Measurements from ENCODE around the gene PGAM5.
"Not testable (repeated sequence)": the region's sequence is repeated elsewhere in the genome, so short reads cannot be mapped to it uniquely, and the experiment has no call there.

The PGAM5 gene

GRCh38 chr12:132689227-132689626 lies 21.4 kb upstream of the PGAM5 start:
- DNase-seq: no peak

GRCh38 chr12:132690112-132690511 lies 20.5 kb upstream of the PGAM5 start:
- no peak for DNase-seq

- not testable (repeated sequence) for DNase-seq
Observed at GRCh38 chr12:132692030-132692429, 18.6 kb upstream of the PGAM5 start.

GRCh38 chr12:132694888-132695287 lies 15.8 kb upstream of the PGAM5 start:
- not testable (repeated sequence) for DNase-seq

- no peak for DNase-seq
Observed at GRCh38 chr12:132695431-132695830, 15.2 kb upstream of the PGAM5 start.

- DNase-seq: no peak
Observed at GRCh38 chr12:132698341-132698740, 12.3 kb upstream of the PGAM5 start.

- no peak for DNase-seq
Observed at GRCh38 chr12:132700212-132700822, 10.3 kb upstream of the PGAM5 start.

GRCh38 chr12:132702640-132703039 lies 8.0 kb upstream of the PGAM5 start:
- no peak for DNase-seq

- DNase-seq: no peak
Observed at GRCh38 chr12:132703641-132704040, 7.0 kb upstream of the PGAM5 start.

- no peak for DNase-seq
Observed at GRCh38 chr12:132707241-132707640, 3.4 kb upstream of the PGAM5 start.

GRCh38 chr12:132708150-132708549 lies 2.5 kb upstream of the PGAM5 start:
- DNase-seq: no peak

GRCh38 chr12:132710043-132710404 lies 618 bp upstream of the PGAM5 start:
- DNase-seq: peak; percentile 63

GRCh38 chr12:132711080-132711843 lies 620 bp downstream of the PGAM5 start:
- DNase-seq: no peak

- DNase-seq: no peak
Observed at GRCh38 chr12:132713123-132713522, 2.5 kb downstream of the PGAM5 start.

GRCh38 chr12:132715874-132716273 lies 5.2 kb downstream of the PGAM5 start:
- DNase-seq: no peak

GRCh38 chr12:132716356-132716755 lies 5.7 kb downstream of the PGAM5 start:
- DNase-seq: no peak

GRCh38 chr12:132717011-132717410 lies 6.4 kb downstream of the PGAM5 start:
- no peak for DNase-seq

GRCh38 chr12:132717531-132718387 lies 7.1 kb downstream of the PGAM5 start:
- DNase-seq: no peak

GRCh38 chr12:132718644-132719043 lies 8.0 kb downstream of the PGAM5 start:
- no peak for DNase-seq

- DNase-seq: no peak
Observed at GRCh38 chr12:132719141-132719953, 8.7 kb downstream of the PGAM5 start.

GRCh38 chr12:132719954-132720324 lies 9.3 kb downstream of the PGAM5 start:
- no peak for DNase-seq

- no peak for DNase-seq
Observed at GRCh38 chr12:132720606-132721345, 10.1 kb downstream of the PGAM5 start.

Data from SHP77 treated with DMSO at 0.1 percent for 48 hours (cell line).